GM10248 (cell line): ENCODE measurements around the gene ZP4.

Source experiments
- CTCF ChIA-PET: fragments of 300-600 bp; sonication (Branson Sonifier 250); formaldehyde crosslinking; extraction: SDS; loops from one replicate; lab custom pipeline; 2021; ENCODE audit warnings: antibody characterized with exemption; lab: Yijun Ruan, JAX
- POLR2A ChIA-PET: fragments of 350-650 bp; sonication (Branson Sonifier 250); formaldehyde crosslinking; extraction: SDS; loops from one replicate; lab custom pipeline; 2020; ENCODE audit warnings: antibody characterized with exemption; lab: Yijun Ruan, JAX
- DNase-seq: peaks from one replicate; pipeline ENCODE4 v3.0.0; 2012; ENCODE audit errors: extremely low spot score
- CTCF ChIP-seq: IDR thresholded peaks from 2 replicates; pipeline ENCODE4 v1.5.1; 2012; ENCODE audit warnings: mild to moderate bottlenecking, low read depth; ENCODE audit errors: extremely low read depth, missing control alignments, control extremely low read depth

ZP4 gene

GRCh38 chr1:237901299-237901934, 10.7 kb upstream of the ZP4 start:
- peak; percentile 16 for DNase-seq
- POLR2A ChIA-PET, result no interaction called here
- CTCF ChIA-PET, result interaction anchor here (1.3 kb wide), 1 partner anchor 12 kb away, joined by 4 read pairs; no protein-coding TSS in a partner anchor
- peak; percentile 26 for TF ChIP-seq CTCF

GRCh38 chr1:237895630-237896029, 4.9 kb upstream of the ZP4 start:
- no peak for TF ChIP-seq CTCF
- CTCF ChIA-PET, result no interaction called here

GRCh38 chr1:237894131-237894530, 3.4 kb upstream of the ZP4 start:
- DNase-seq, result no peak
- no peak for TF ChIP-seq CTCF
- CTCF ChIA-PET, result no interaction called here
- POLR2A ChIA-PET, result no interaction called here

More at GRCh38 chr1:237895630-237896029, 4.9 kb upstream of the ZP4 start:
- POLR2A ChIA-PET, result no interaction called here
- DNase-seq, result no peak

- ChIA-PET CTCF (interaction anchor here (1.0 to 1.4 kb wide), 3 partner anchors 8 to 37 kb away, joined by 3 to 5 read pairs (median 4); no protein-coding TSS in a partner anchor), POLR2A (no interaction called here)
- no peak for TF ChIP-seq CTCF
- no peak for DNase-seq
These were observed 1.3 kb upstream of the ZP4 start for GRCh38 chr1:237891979-237892378.

GRCh38 chr1:237891266-237891665, 544 bp upstream of the ZP4 start:
- TF ChIP-seq CTCF, result no peak
- POLR2A ChIA-PET, result no interaction called here
- no peak for DNase-seq
- CTCF ChIA-PET, result no interaction called here

GRCh38 chr1:237890416-237890815, 306 bp downstream of the ZP4 start:
- no peak for DNase-seq
- no peak for TF ChIP-seq CTCF
- POLR2A ChIA-PET, result no interaction called here
- CTCF ChIA-PET, result no interaction called here

- DNase-seq, result no peak
- POLR2A ChIA-PET, result no interaction called here
- no peak for TF ChIP-seq CTCF
- CTCF ChIA-PET, result no interaction called here
These were observed 2.6 kb downstream of the ZP4 start for GRCh38 chr1:237888143-237888542.
